GM12892 (cell line): ENCODE results near the gene TSPAN15.

Experiments
- POLR2A ChIP-seq: IDR thresholded peaks from 2 replicates; pipeline ENCODE4 v1.6.1; 2011; ENCODE audit warnings: low read depth, low read length, control low read depth
- POLR2AphosphoS5 ChIP-seq: IDR thresholded peaks from 2 replicates; pipeline ENCODE4 v1.6.1; 2011; ENCODE audit warnings: low read depth, low read length, control low read depth
- TAF1 ChIP-seq: IDR thresholded peaks from 2 replicates; pipeline ENCODE4 v1.6.1; 2011; ENCODE audit warnings: low read depth, mild to moderate bottlenecking, control low read depth, low read length, borderline replicate concordance

DNA sequence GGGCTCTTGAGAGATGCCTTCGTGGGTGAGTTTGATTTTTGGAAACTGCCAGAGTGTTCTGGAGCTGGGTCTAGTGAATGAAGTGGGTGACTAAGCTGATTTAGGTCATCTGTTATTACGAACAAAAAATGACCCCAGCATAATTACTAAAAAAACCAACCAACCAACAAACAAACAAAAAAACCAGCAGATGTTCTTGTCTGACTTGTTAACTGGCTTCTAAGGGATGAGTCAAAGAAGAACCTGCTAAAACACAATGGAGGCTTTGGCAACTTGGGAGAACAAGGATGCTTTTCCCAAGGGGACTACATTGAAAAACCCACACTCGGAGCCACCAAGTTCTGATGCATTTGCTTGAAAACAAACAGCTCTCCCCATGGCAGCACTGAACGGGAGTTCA lies 46.0 kb upstream of the TSPAN15 start:
- TF ChIP-seq POLR2A (no peak), TAF1 (no peak), POLR2AphosphoS5 (no peak)
